ENCODE results near the gene SLC41A3.

The SLC41A3 gene

GRCh38 chr3:126021702-126022101 is 62.2 kb downstream of the SLC41A3 start:
- TF ChIP-seq CTCF (IDR thresholded peaks at IDR 0.05; ENCODE audit: borderline replicate concordance, control extremely low read depth, extremely low read depth, insufficient read depth, missing control alignments) = no peak
- no peak for DNase-seq (ENCODE audit: low spot score)
- in situ Hi-C loops (cut with MboI; ENCODE audit: low sequenced_read_pairs, unreplicated experiment) = no loop called here

GRCh38 chr3:126021224-126021623 is 62.7 kb downstream of the SLC41A3 start:
- in situ Hi-C loops (cut with MboI; ENCODE audit: low sequenced_read_pairs, unreplicated experiment) = no loop called here
- no peak for DNase-seq (ENCODE audit: low spot score)
- TF ChIP-seq CTCF (IDR thresholded peaks at IDR 0.05; ENCODE audit: borderline replicate concordance, control extremely low read depth, extremely low read depth, insufficient read depth, missing control alignments) = no peak

- no peak for TF ChIP-seq CTCF (IDR thresholded peaks at IDR 0.05; ENCODE audit: borderline replicate concordance, control extremely low read depth, extremely low read depth, insufficient read depth, missing control alignments)
- DNase-seq (ENCODE audit: low spot score) = no peak
- in situ Hi-C loops (cut with MboI; ENCODE audit: low sequenced_read_pairs, unreplicated experiment) = no loop called here
These were observed 64.2 kb downstream of the SLC41A3 start for GRCh38 chr3:126019683-126020082.

GRCh38 chr3:126018995-126019394 is 64.9 kb downstream of the SLC41A3 start:
- TF ChIP-seq CTCF (IDR thresholded peaks at IDR 0.05; ENCODE audit: borderline replicate concordance, control extremely low read depth, extremely low read depth, insufficient read depth, missing control alignments) = no peak
- DNase-seq (ENCODE audit: low spot score) = peak; percentile 5
- in situ Hi-C loops (cut with MboI; ENCODE audit: low sequenced_read_pairs, unreplicated experiment) = no loop called here

GRCh38 chr3:126018545-126018944 is 65.4 kb downstream of the SLC41A3 start:
- no peak for DNase-seq (ENCODE audit: low spot score)
- no peak for TF ChIP-seq CTCF (IDR thresholded peaks at IDR 0.05; ENCODE audit: borderline replicate concordance, control extremely low read depth, extremely low read depth, insufficient read depth, missing control alignments)
- in situ Hi-C loops (cut with MboI; ENCODE audit: low sequenced_read_pairs, unreplicated experiment) = no loop called here

GRCh38 chr3:126017362-126017761 is 66.6 kb downstream of the SLC41A3 start:
- no peak for TF ChIP-seq CTCF (IDR thresholded peaks at IDR 0.05; ENCODE audit: borderline replicate concordance, control extremely low read depth, extremely low read depth, insufficient read depth, missing control alignments)
- DNase-seq (ENCODE audit: low spot score) = no peak
- in situ Hi-C loops (cut with MboI; ENCODE audit: low sequenced_read_pairs, unreplicated experiment) = no loop called here

GRCh38 chr3:126016616-126017015 is 67.3 kb downstream of the SLC41A3 start:
- DNase-seq (ENCODE audit: low spot score) = no peak
- in situ Hi-C loops (cut with MboI; ENCODE audit: low sequenced_read_pairs, unreplicated experiment) = no loop called here
- TF ChIP-seq CTCF (IDR thresholded peaks at IDR 0.05; ENCODE audit: borderline replicate concordance, control extremely low read depth, extremely low read depth, insufficient read depth, missing control alignments) = no peak

Measured in GM13976 (cell line).